Natural killer cell (primary cell): ENCODE data around the gene COX19. TPM values are rescaled to one million over a fixed set of nuclear protein-coding genes. Genes with fewer than 3 reads are reported as not detected.

ENCODE experiments used
- ATAC-seq, 3 donors: fragments of 150-1000 bp in 2 of 3; fragments of 200-7000 bp in 1 of 3; cut with Tn5 transposase; 1 replicate in 1 of 3; 2 replicates in 2 of 3; pipeline ENCODE4 v1.10.0; 2021; ENCODE audit warnings: mild to moderate bottlenecking in 2 of 3, moderate library complexity in 2 of 3
- DNase-seq, 2 donors: peaks; one replicate each; pipeline versions ENCODE4 v3.0.0 to v3.0.0-alpha.2; 2013 to 2021; ENCODE audit warnings: mixed read lengths in 1 of 2
- H3K27ac ChIP-seq: one replicate; pipeline ENCODE4 v1.5.1; 2013; ENCODE audit warnings: mild to moderate bottlenecking, low read length
- H3K27me3 ChIP-seq: one replicate; pipeline ENCODE4 v1.6.1; 2013; ENCODE audit warnings: low read length; ENCODE audit not compliant: control insufficient read depth, insufficient read depth
- H3K36me3 ChIP-seq: one replicate; pipeline ENCODE4 v1.6.1; 2013; ENCODE audit warnings: low read length; ENCODE audit not compliant: control insufficient read depth, insufficient read depth
- H3K4me1 ChIP-seq: one replicate; pipeline ENCODE4 v1.6.1; 2013; ENCODE audit warnings: low read length; ENCODE audit not compliant: control insufficient read depth, insufficient read depth
- H3K4me3 ChIP-seq: one replicate; pipeline ENCODE4 v1.5.1; 2013; ENCODE audit warnings: low read length
- H3K9me3 ChIP-seq: one replicate; pipeline ENCODE4 v1.6.1; 2013; ENCODE audit warnings: low read length; ENCODE audit not compliant: control insufficient read depth, insufficient read depth
- H3K27ac Mint-ChIP-seq, 2 donors: one replicate each; pipeline ENCODE4 v1.8.0; 2022; ENCODE audit warnings: mild to moderate bottlenecking in 2 of 2, mixed read lengths in 2 of 2, moderate library complexity in 1 of 2
- H3K27me3 Mint-ChIP-seq, 2 donors: one replicate each; pipeline ENCODE4 v1.8.0; 2022; ENCODE audit warnings: low read depth in 2 of 2, mixed read lengths in 2 of 2
- H3K36me3 Mint-ChIP-seq: one replicate; pipeline ENCODE4 v1.8.0; 2022; ENCODE audit warnings: mixed read lengths
- H3K4me1 Mint-ChIP-seq, 2 donors: one replicate each; pipeline ENCODE4 v1.8.0; 2022; ENCODE audit warnings: mixed read lengths in 2 of 2
- H3K4me3 Mint-ChIP-seq: one replicate; pipeline ENCODE4 v1.8.0; 2022; ENCODE audit warnings: mild to moderate bottlenecking, moderate library complexity, mixed read lengths
- H3K9me3 Mint-ChIP-seq, 2 donors: one replicate each; pipeline ENCODE4 v1.8.0; 2022; ENCODE audit warnings: mixed read lengths in 2 of 2
- CTCF ChIP-seq: fragments of 200-600 bp; IDR thresholded peaks from one replicate; pipeline ENCODE4 v1.8.0; 2022; ENCODE audit warnings: antibody characterized with exemption
- WGBS: methylation state at CpG from one replicate; pipeline ENCODE4 v1.1.7; 2013; ENCODE audit warnings: missing lambda C conversion rate; ENCODE audit not compliant: insufficient coverage; 5-methylcytosine and 5-hydroxymethylcytosine counted together
- intact Hi-C: fragments of 100-400 bp; cut with micrococcal nuclease; formaldehyde crosslinking; loops from one replicate; pipeline ENCODE4 v1.14.2; 2022
- total RNA-seq, 4 donors: library from RNA; stranded (reverse); fragments of 120-200 nt in 1 of 4; gene quantifications; one replicate each; pipeline versions ENCODE4 v1.2.3 to v1.2.4, GENCODE V29; 2013 to 2022

COX19 gene
- total RNA-seq, 3 donors from 2014 or later (not counting 1 experiment from before 2014, with no cell fraction given) = 33.6 to 38.3 (median 33.6) TPM

- no peak overlapping the region for H3K27ac Mint-ChIP-seq
- H3K4me1 Mint-ChIP-seq = peaks cover 5 to 8% of the 10 kb centered on the region in 2 donors
Measured at GRCh38 chr7:990352-990932, 15.1 kb upstream of the COX19 start.

GRCh38 chr7:988963-989529 is 13.7 kb upstream of the COX19 start:
- H3K9me3 ChIP-seq = no peaks in the 10 kb centered on the region
- H3K36me3 Mint-ChIP-seq = no peaks in the 10 kb centered on the region
- H3K4me1 Mint-ChIP-seq = peaks cover 5 to 8% of the 10 kb centered on the region in 2 donors
- H3K4me3 Mint-ChIP-seq = no peak overlapping the region
- intact Hi-C loops = no loop called here
- DNase-seq = no peak
- ATAC-seq = no peak
- H3K27ac ChIP-seq = no peak overlapping the region
- peaks cover 9% of the 10 kb centered on the region for H3K27me3 ChIP-seq
- H3K27ac Mint-ChIP-seq = peak overlapping the region in 1 of 2 donors; percentile 78
- peaks cover 19% of the 10 kb centered on the region for H3K4me1 ChIP-seq
- WGBS = 80% methylated on average over 14 of the region's 15 CpGs
- no peak overlapping the region for H3K4me3 ChIP-seq
- TF ChIP-seq CTCF = no peak
- H3K27me3 Mint-ChIP-seq = peaks cover 0 to 2% of the 10 kb centered on the region in 2 donors
- no peaks in the 10 kb centered on the region for H3K9me3 Mint-ChIP-seq
- no peaks in the 10 kb centered on the region for H3K36me3 ChIP-seq

More at GRCh38 chr7:990352-990932, 15.1 kb upstream of the COX19 start:
- 94% methylated on average over 35 of the region's 36 CpGs for WGBS
- no peaks in the 10 kb centered on the region for H3K9me3 Mint-ChIP-seq
- ATAC-seq = no peak
- Histone ChIP-seq H3K4me3 (no peak overlapping the region), H3K9me3 (no peaks in the 10 kb centered on the region), H3K4me1 (peaks cover 19% of the 10 kb centered on the region), H3K36me3 (no peaks in the 10 kb centered on the region), H3K27ac (no peak overlapping the region), H3K27me3 (peaks cover 9% of the 10 kb centered on the region)
- DNase-seq = no peak
- peaks cover 0 to 2% of the 10 kb centered on the region in 2 donors for H3K27me3 Mint-ChIP-seq
- TF ChIP-seq CTCF = no peak
- intact Hi-C loops = no loop called here
- no peak overlapping the region for H3K4me3 Mint-ChIP-seq
- no peaks in the 10 kb centered on the region for H3K36me3 Mint-ChIP-seq

- Mint-ChIP-seq H3K36me3 (no peaks in the 10 kb centered on the region), H3K27ac (no peak overlapping the region), H3K4me1 (peaks cover 5 to 7% of the 10 kb centered on the region in 2 donors), H3K27me3 (peaks cover 0 to 2% of the 10 kb centered on the region in 2 donors), H3K4me3 (no peak overlapping the region), H3K9me3 (no peaks in the 10 kb centered on the region)
- no peaks in the 10 kb centered on the region for H3K9me3 ChIP-seq
- peaks cover 17% of the 10 kb centered on the region for H3K4me1 ChIP-seq
- H3K27me3 ChIP-seq = peaks cover 9% of the 10 kb centered on the region
- H3K27ac ChIP-seq = no peak overlapping the region
- no peaks in the 10 kb centered on the region for H3K36me3 ChIP-seq
- intact Hi-C loops = no loop called here
- H3K4me3 ChIP-seq = no peak overlapping the region
- ATAC-seq = no peak
- WGBS = 26% methylated on average over 24 of the region's 24 CpGs
- no peak for TF ChIP-seq CTCF
- DNase-seq = no peak
Measured at GRCh38 chr7:988426-988911, 13.1 kb upstream of the COX19 start.
